H1 (cell line): ENCODE results near the gene ANKRD13B. TPM values are rescaled to one million over a fixed set of nuclear protein-coding genes. Genes with fewer than 3 reads are reported as not detected.
A peak's percentile ranks its signal among the peaks of the same experiment; 100 is the strongest.

Experiments
- EZH2 ChIP-seq: fragments of 200-600 bp; sonication (generic); IDR thresholded peaks from 2 replicates; pipeline ENCODE4 v1.7.1; 2012; ENCODE audit warnings: low read depth, mild to moderate bottlenecking, moderate library complexity, low read length, inconsistent platforms; ENCODE audit not compliant: severe bottlenecking
- RBBP5 ChIP-seq: IDR thresholded peaks from 2 replicates; pipeline ENCODE4 v1.7.1; 2012; ENCODE audit warnings: low read depth, mild to moderate bottlenecking, inconsistent platforms, low read length, moderate library complexity, borderline replicate concordance
- polyA plus RNA-seq, 7 experiments: library from polyadenylated mRNA; depleted of rRNA in 3 of 7; stranded (reverse) in 5 of 7; unstranded in 2 of 7; fragments of >200 nt in 5 of 7; fragments of 200-250 nt in 2 of 7; gene quantifications; 1 replicate in 5 of 7; 2 replicates in 1 of 7; 4 replicates in 1 of 7; pipeline versions ENCODE4 v1.2.1 to v1.2.3, GENCODE V29; 2011 to 2013; ENCODE audit warnings: missing spikeins in 2 of 7, mixed read lengths in 2 of 7
- total RNA-seq: library from RNA; stranded (reverse); fragmentation: NEBNext Ultra II Directional; extraction: Animal tissue kit (Norgen Biotek cat#: 25700); gene quantifications from 2 replicates; pipeline ENCODE4 v1.2.1, GENCODE V29; 2021

Gene ANKRD13B
- total and polyA plus RNA-seq, 2 of the 8 experiments (the other 6 are each of a cell fraction or from before 2014, with no cell fraction given): 16.4 to 48.5 TPM

DNA sequence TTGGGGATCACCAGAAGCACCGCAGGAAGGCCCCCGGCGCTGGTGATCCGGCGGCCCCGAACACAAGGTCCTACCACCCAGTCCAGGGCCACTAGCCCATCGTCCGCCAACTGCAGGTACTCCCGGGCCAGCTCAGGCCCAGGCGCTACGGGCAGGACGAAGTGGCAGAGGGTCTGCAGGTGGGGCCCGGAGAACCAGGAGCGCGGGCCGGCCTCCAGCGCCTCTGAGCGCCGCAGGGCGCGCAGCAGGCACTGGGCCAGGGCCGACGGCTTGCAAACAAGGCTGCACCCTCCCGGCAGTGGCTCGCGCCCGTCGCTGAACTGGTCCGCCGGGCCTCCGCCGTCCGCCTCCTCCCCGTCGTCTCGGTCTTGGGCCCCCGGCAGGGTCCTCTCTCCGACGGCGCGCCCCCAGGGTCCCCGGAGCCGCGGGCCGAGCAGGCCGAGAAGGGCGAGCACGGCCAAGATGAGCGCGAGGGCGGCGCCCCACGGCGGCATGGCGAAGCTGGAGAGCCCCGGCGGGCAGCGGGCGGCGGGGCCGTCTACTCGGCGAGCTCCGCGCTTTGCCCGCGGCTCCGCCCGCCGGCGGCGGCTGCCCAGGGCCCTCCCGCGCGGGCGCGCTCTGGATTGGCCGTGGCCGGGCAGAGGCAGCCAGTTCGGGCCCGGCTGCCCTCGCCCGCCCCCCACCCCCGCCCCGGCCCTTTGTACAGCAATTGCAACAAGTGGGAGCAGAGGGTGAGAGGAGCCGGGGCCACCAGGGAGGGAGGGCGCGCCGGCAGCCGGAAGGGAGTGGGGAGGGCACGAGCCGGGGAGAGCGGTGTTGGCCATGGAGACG, 26.2 kb upstream of the ANKRD13B start, which contains the start of gene ABHD15 (continued):
- TF ChIP-seq RBBP5 (no peak), EZH2 (peak; percentile 46)
